ENCODE measurements around the gene KRTAP10-4. TPM values are rescaled to one million over a fixed set of nuclear protein-coding genes. Genes with fewer than 3 reads are reported as not detected.

The KRTAP10-4 gene
- total RNA-seq, 3 donors from 2014 or later = not detected

GRCh38 chr21:44612669-44613229 is 39.2 kb downstream of the KRTAP10-4 start:
- TF ChIP-seq CTCF (IDR thresholded peaks at IDR 0.05) (no peak), POLR2AphosphoS5 (IDR thresholded peaks at IDR 0.05) (no peak), POLR2A (IDR thresholded peaks at IDR 0.05) (no peak)
- intact Hi-C loops (cut with DNase I; ENCODE audit: low total_unique reads) = no loop called here
- Histone ChIP-seq H3K4me3 (no peak overlapping the region), H3K4me1 (no peaks in the 10 kb centered on the region), H3K27ac (no peak overlapping the region), H3K36me3 (no peaks in the 10 kb centered on the region), H3K9me3 (peaks cover 29 to 34% of the 10 kb centered on the region in 2 donors), H3K27me3 (peaks cover 0 to 33% of the 10 kb centered on the region in 2 donors)
- DNase-seq (ENCODE audit: low spot score in 2 of 2) = no peak

GRCh38 chr21:44613386-44614155 is 40.0 kb downstream of the KRTAP10-4 start:
- intact Hi-C loops (cut with DNase I; ENCODE audit: low total_unique reads) = no loop called here
- Histone ChIP-seq H3K27me3 (peaks cover 0 to 34% of the 10 kb centered on the region in 2 donors), H3K36me3 (no peaks in the 10 kb centered on the region), H3K4me1 (no peaks in the 10 kb centered on the region), H3K4me3 (no peak overlapping the region), H3K9me3 (peaks cover 29 to 34% of the 10 kb centered on the region in 2 donors), H3K27ac (no peak overlapping the region)
- no peak for TF ChIP-seq POLR2A (IDR thresholded peaks at IDR 0.05)
- TF ChIP-seq POLR2AphosphoS5 (IDR thresholded peaks at IDR 0.05) = no peak
- TF ChIP-seq CTCF (IDR thresholded peaks at IDR 0.05) = no peak
- DNase-seq (ENCODE audit: low spot score in 2 of 2) = no peak

GRCh38 chr21:44614161-44614631 is 40.7 kb downstream of the KRTAP10-4 start:
- intact Hi-C loops (cut with DNase I; ENCODE audit: low total_unique reads) = no loop called here
- Histone ChIP-seq H3K9me3 (peaks cover 27 to 30% of the 10 kb centered on the region in 2 donors), H3K36me3 (no peaks in the 10 kb centered on the region), H3K27me3 (peaks cover 0 to 36% of the 10 kb centered on the region in 2 donors), H3K27ac (no peak overlapping the region), H3K4me3 (no peak overlapping the region), H3K4me1 (no peaks in the 10 kb centered on the region)
- no peak for DNase-seq (ENCODE audit: low spot score in 2 of 2)
- TF ChIP-seq POLR2AphosphoS5 (IDR thresholded peaks at IDR 0.05) (no peak), CTCF (IDR thresholded peaks at IDR 0.05) (no peak)

- Histone ChIP-seq H3K27ac (no peak overlapping the region), H3K9me3 (peaks cover 21 to 30% of the 10 kb centered on the region in 2 donors), H3K4me3 (no peak overlapping the region), H3K36me3 (no peaks in the 10 kb centered on the region), H3K27me3 (peaks cover 0 to 36% of the 10 kb centered on the region in 2 donors), H3K4me1 (no peaks in the 10 kb centered on the region)
- TF ChIP-seq POLR2AphosphoS5 (IDR thresholded peaks at IDR 0.05) (no peak), CTCF (IDR thresholded peaks at IDR 0.05) (no peak), POLR2A (IDR thresholded peaks at IDR 0.05) (no peak)
- intact Hi-C loops (cut with DNase I; ENCODE audit: low total_unique reads) = no loop called here
- DNase-seq (ENCODE audit: low spot score in 2 of 2) = no peak
These were observed 41.4 kb downstream of the KRTAP10-4 start for GRCh38 chr21:44614961-44615391.

- Histone ChIP-seq H3K27ac (no peak overlapping the region), H3K36me3 (no peaks in the 10 kb centered on the region), H3K9me3 (peaks cover 18 to 28% of the 10 kb centered on the region in 2 donors), H3K27me3 (peaks cover 0 to 36% of the 10 kb centered on the region in 2 donors), H3K4me3 (no peak overlapping the region), H3K4me1 (no peaks in the 10 kb centered on the region)
- intact Hi-C loops (cut with DNase I; ENCODE audit: low total_unique reads) = no loop called here
- DNase-seq (ENCODE audit: low spot score in 2 of 2) = no peak
- TF ChIP-seq POLR2A (IDR thresholded peaks at IDR 0.05) (no peak), POLR2AphosphoS5 (IDR thresholded peaks at IDR 0.05) (no peak), CTCF (IDR thresholded peaks at IDR 0.05) (no peak)
These were observed 41.9 kb downstream of the KRTAP10-4 start for GRCh38 chr21:44615466-44615865.
